BJ (cell line): ENCODE measurements around the gene TMEM100. TPM values are rescaled to one million over a fixed set of nuclear protein-coding genes. Genes with fewer than 3 reads are reported as not detected.

Experiments used
- CTCF ChIA-PET: fragments of 350-600 bp; formaldehyde crosslinking; extraction: SDS; loops from one replicate; lab custom pipeline; 2021; ENCODE audit warnings: antibody characterized with exemption, inconsistent platforms; lab: Yijun Ruan, JAX
- POLR2A ChIA-PET: fragments of 300-600 bp; sonication (Branson Sonifier 250); formaldehyde crosslinking; extraction: SDS; loops from one replicate; lab custom pipeline; 2021; ENCODE audit warnings: antibody characterized with exemption; lab: Charles Lee
- DNase-seq: peaks from one replicate; pipeline ENCODE4 v3.0.0-alpha.2; 2011; ENCODE audit warnings: low read depth
- H3K27me3 ChIP-seq: 2 replicates; pipeline ENCODE4 v1.6.0; 2011; ENCODE audit warnings: low read length; ENCODE audit not compliant: control insufficient read depth, insufficient read depth
- H3K36me3 ChIP-seq: 2 replicates; pipeline ENCODE4 v1.5.1; 2011; ENCODE audit warnings: low read length; ENCODE audit not compliant: control insufficient read depth, insufficient read depth
- H3K4me3 ChIP-seq: 2 replicates; pipeline ENCODE4 v1.5.1; 2011; ENCODE audit warnings: low read depth, mild to moderate bottlenecking, control low read depth, low read length
- CTCF ChIP-seq: IDR thresholded peaks from 2 replicates; pipeline ENCODE4 v1.5.1; 2011; ENCODE audit warnings: low read depth, mild to moderate bottlenecking, control low read depth, inconsistent platforms, low read length, moderate library complexity; ENCODE audit not compliant: insufficient read depth
- polyA plus RNA-seq: library from polyadenylated mRNA; depleted of rRNA; stranded (reverse); fragments of >200 nt; gene quantifications from 2 replicates; pipeline ENCODE4 v1.2.3, GENCODE V29; 2011

TMEM100 gene
- polyA plus RNA-seq, 1 experiment = 0.07 TPM

GRCh38 chr17:55720919-55721836 is 1.5 kb downstream of the TMEM100 start:
- Histone ChIP-seq H3K4me3 (no peak overlapping the region), H3K27me3 (0 out of 2 replicates have a peak, but pooled peaks cover 1% of the 10 kb centered on the region), H3K36me3 (no peaks in the 10 kb centered on the region)
- no peak for DNase-seq
- ChIA-PET CTCF (interaction anchor here (1.0 to 8.2 kb wide), 8 partner anchors 14 to 599 kb away, joined by 3 to 60 read pairs (median 4); no protein-coding TSS in a partner anchor), POLR2A (no interaction called here)
- TF ChIP-seq CTCF = no peak

- POLR2A ChIA-PET = no interaction called here
- DNase-seq = no peak
- Histone ChIP-seq H3K27me3 (0 out of 2 replicates have a peak, but pooled peaks cover 1% of the 10 kb centered on the region), H3K4me3 (no peak overlapping the region), H3K36me3 (no peaks in the 10 kb centered on the region)
- CTCF ChIA-PET = interaction anchor here (0.7 to 8.2 kb wide), 30 partner anchors 8 to 927 kb away, joined by 3 to 60 read pairs (median 3); partner anchors contain the start of gene PCTP
- TF ChIP-seq CTCF = peak; percentile 78
Observed at GRCh38 chr17:55717898-55718735, 4.5 kb downstream of the TMEM100 start.

- CTCF ChIA-PET = interaction anchor here (0.7 to 8.2 kb wide), 23 partner anchors 9 to 191 kb away, joined by 3 to 60 read pairs (median 4); partner anchors contain the start of gene PCTP
- no peaks in the 10 kb centered on the region for H3K36me3 ChIP-seq
- POLR2A ChIA-PET = no interaction called here
- H3K4me3 ChIP-seq = no peak overlapping the region
- 0 out of 2 replicates have a peak, but pooled peaks cover 1% of the 10 kb centered on the region for H3K27me3 ChIP-seq
- no peak for TF ChIP-seq CTCF
- DNase-seq = no peak
Observed at GRCh38 chr17:55717432-55717831, 5.2 kb downstream of the TMEM100 start.

GRCh38 chr17:55710829-55711496 is 11.7 kb downstream of the TMEM100 start:
- TF ChIP-seq CTCF = no peak
- POLR2A ChIA-PET = no interaction called here
- Histone ChIP-seq H3K36me3 (no peaks in the 10 kb centered on the region), H3K27me3 (no peaks in the 10 kb centered on the region; the same call in 1 of the 2 replicates), H3K4me3 (no peak overlapping the region)
- DNase-seq = no peak
- CTCF ChIA-PET = no interaction called here
